ENCODE results near the gene GATB. TPM values are rescaled to one million over a fixed set of nuclear protein-coding genes. Genes with fewer than 3 reads are reported as not detected.

GATB gene
- total and polyA plus RNA-seq, 2 donors (not counting 3 experiments of a cell fraction or from before 2014, with no cell fraction given), result 14.4 to 17.7 TPM

DNA sequence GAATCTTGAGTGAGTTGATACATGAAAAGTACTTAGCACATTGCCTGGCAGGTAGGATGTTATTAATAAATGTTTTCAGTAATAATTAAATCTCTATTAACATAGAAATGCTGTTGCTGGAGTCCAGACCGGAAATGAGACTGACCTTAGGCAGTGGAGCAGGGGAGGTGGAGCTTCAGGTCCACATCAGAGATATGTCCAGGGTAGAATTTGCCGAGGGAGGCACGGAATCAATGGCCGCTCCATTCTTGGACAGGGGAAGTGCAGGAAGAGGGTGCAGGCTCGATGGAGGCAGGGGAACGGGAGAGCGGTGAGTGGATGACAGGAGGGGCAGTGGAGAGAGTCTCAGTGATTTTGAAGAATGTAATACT lies 107.3 kb downstream of the GATB start:
- no peaks in the 10 kb centered on the region for H3K36me3 ChIP-seq (ENCODE audit: control insufficient read depth in 2 of 2, extremely low read depth in 1 of 2, insufficient read depth in 2 of 2, low read length in 2 of 2)
- H2AFZ ChIP-seq (ENCODE audit: low read depth, low read length), result no peak overlapping the region
- CTCF ChIA-PET, result no interaction called here
- H3K9ac ChIP-seq (replicated peaks; ENCODE audit: extremely low read depth, insufficient read depth, low read length), result no peak overlapping the region
- H3K79me2 ChIP-seq (ENCODE audit: control insufficient read depth, insufficient read depth, low read length), result no peaks in the 10 kb centered on the region
- no peak for DNase-seq (ENCODE audit: low read depth, low spot score)
- POLR2A ChIA-PET, result no interaction called here
- BruUV-seq (replicated peaks), result no TSS peak
- TF ChIP-seq EZH2 (IDR thresholded peaks at IDR 0.05; ENCODE audit: borderline replicate concordance, low read depth, low read length, severe bottlenecking) (no peak), FOS (IDR thresholded peaks at IDR 0.05; ENCODE audit: borderline replicate concordance, insufficient read depth, low read length) (no peak), POLR2AphosphoS5 (IDR thresholded peaks at IDR 0.05; ENCODE audit: insufficient read depth, low read depth, low read length) (no peak), JUN (IDR thresholded peaks at IDR 0.05; ENCODE audit: borderline replicate concordance, insufficient read depth, insufficient read length, low read depth) (no peak), GATA2 (IDR thresholded peaks at IDR 0.05; ENCODE audit: insufficient read depth, insufficient read length, low read depth, low read length) (no peak), POLR2A (IDR thresholded peaks at IDR 0.05; ENCODE audit: low read depth, low read length) (no peak), MYC (IDR thresholded peaks at IDR 0.05; ENCODE audit: low read depth, low read length) (no peak)
- TF ChIP-seq, protein P1, sequence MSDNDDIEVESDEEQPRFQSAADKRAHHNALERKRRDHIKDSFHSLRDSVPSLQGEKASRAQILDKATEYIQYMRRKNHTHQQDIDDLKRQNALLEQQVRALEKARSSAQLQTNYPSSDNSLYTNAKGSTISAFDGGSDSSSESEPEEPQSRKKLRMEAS (IDR thresholded peaks at IDR 0.05; ENCODE audit: insufficient read depth, insufficient read length), result no peak
- TF ChIP-seq, protein P2, sequence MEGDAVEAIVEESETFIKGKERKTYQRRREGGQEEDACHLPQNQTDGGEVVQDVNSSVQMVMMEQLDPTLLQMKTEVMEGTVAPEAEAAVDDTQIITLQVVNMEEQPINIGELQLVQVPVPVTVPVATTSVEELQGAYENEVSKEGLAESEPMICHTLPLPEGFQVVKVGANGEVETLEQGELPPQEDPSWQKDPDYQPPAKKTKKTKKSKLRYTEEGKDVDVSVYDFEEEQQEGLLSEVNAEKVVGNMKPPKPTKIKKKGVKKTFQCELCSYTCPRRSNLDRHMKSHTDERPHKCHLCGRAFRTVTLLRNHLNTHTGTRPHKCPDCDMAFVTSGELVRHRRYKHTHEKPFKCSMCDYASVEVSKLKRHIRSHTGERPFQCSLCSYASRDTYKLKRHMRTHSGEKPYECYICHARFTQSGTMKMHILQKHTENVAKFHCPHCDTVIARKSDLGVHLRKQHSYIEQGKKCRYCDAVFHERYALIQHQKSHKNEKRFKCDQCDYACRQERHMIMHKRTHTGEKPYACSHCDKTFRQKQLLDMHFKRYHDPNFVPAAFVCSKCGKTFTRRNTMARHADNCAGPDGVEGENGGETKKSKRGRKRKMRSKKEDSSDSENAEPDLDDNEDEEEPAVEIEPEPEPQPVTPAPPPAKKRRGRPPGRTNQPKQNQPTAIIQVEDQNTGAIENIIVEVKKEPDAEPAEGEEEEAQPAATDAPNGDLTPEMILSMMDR (IDR thresholded peaks at IDR 0.05; ENCODE audit: extremely low read depth in 1 of 2, insufficient read depth in 1 of 2, low read depth in 1 of 2, low read length in 2 of 2), result no peak
- no peak overlapping the region for H3K27ac ChIP-seq (ENCODE audit: insufficient read depth, low read depth, low read length)
- dilution Hi-C loops (cut with MboI; ENCODE audit: extremely low pct_ligation_motif_present, low sequenced_read_pairs), result no loop called here
- H4K20me1 ChIP-seq (replicated peaks; ENCODE audit: control insufficient read depth, extremely low read depth, insufficient read depth, low read length), result no peaks in the 10 kb centered on the region
- H3K4me1 ChIP-seq (ENCODE audit: control insufficient read depth, extremely low read depth, insufficient read depth, low read length), result no peaks in the 10 kb centered on the region
- H3K4me2 ChIP-seq (ENCODE audit: insufficient read depth, low read length), result no peak overlapping the region
- no peak for FAIRE-seq
- H3K9me1 ChIP-seq (replicated peaks; ENCODE audit: control insufficient read depth, extremely low read depth, insufficient read depth, low read length), result no peaks in the 10 kb centered on the region
- no peaks in the 10 kb centered on the region for H3K9me3 ChIP-seq (replicated peaks; ENCODE audit: control insufficient read depth, insufficient read depth, low read length)
- intact Hi-C loops (cut with micrococcal nuclease), result no loop called here
- no peak overlapping the region for H3K4me3 ChIP-seq (replicated peaks in 1 of 3; ENCODE audit: insufficient read depth in 1 of 3, low read depth in 1 of 3, low read length in 3 of 3)
- peaks cover 0 to 2% of the 10 kb centered on the region in 2 experiments for H3K27me3 ChIP-seq (ENCODE audit: control insufficient read depth in 2 of 2, insufficient read depth in 2 of 2, low read length in 2 of 2)
